Measurements from ENCODE around the gene SUSD3. TPM values are rescaled to one million over a fixed set of nuclear protein-coding genes. Genes with fewer than 3 reads are reported as not detected.
A peak's percentile ranks its signal among the peaks of the same experiment; 100 is the strongest.

Gene SUSD3
- total RNA-seq, 1 experiment from 2014 or later, result 9.0 TPM

DNA sequence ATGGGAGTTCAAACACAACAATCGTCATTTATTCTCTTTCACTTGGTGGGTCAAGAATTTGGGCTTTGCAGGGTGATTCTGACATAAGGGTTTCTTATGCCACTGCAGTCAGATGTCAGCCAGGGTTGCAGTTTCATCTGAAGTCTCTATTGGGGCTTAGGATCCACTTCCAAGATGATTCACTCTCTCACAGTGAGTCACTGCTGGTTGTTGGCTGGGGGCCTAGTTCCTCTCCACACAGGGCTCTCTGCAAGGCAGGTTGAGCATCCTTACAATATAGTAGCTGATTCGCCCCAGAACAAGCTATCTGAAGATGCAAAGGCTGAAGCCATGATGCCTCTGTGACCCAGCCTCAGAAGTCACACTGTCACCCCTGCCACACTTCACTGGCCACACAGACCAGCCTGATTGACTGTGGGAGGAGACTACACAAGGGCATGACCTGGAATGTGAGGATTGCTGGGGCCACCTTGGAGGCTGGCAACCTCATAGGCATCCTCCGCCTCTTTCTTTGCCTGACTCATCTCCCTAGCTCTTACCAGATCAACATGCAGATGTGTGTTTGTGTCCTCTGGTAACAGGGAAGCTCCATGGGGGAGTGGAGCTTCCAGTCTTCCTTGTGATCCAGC is 33.1 kb downstream of the SUSD3 start:
- WGBS (ENCODE audit: extremely low coverage, insufficient read length, low lambda C conversion rate), result no CpG with 5 or more reads among the region's 3 CpGs
- Histone ChIP-seq H4K5ac (ENCODE audit: insufficient read length, low read depth, low read length) (no peak overlapping the region), H3K4me1 (ENCODE audit: insufficient read depth, low read length) (no peaks in the 10 kb centered on the region; the same call in 1 of the 2 replicates), H3K79me2 (ENCODE audit: insufficient read depth, low read length) (no peaks in the 10 kb centered on the region), H3K23me2 (ENCODE audit: insufficient read length, low read depth, low read length, poor library complexity, severe bottlenecking) (peaks cover 4% of the 10 kb centered on the region), H3K4me2 (ENCODE audit: insufficient read depth, insufficient read length, low read length) (no peak overlapping the region), H3K18ac (ENCODE audit: insufficient read length, low read depth, low read length) (no peak overlapping the region), H2BK5ac (ENCODE audit: insufficient read length, low read length) (no peak overlapping the region), H2BK120ac (ENCODE audit: low read depth, low read length, poor library complexity, severe bottlenecking) (no peak overlapping the region), H4K91ac (ENCODE audit: insufficient read length, low read depth, low read length) (no peak overlapping the region), H2BK15ac (ENCODE audit: low read depth, low read length) (no peak overlapping the region), H3K14ac (ENCODE audit: insufficient read depth, low read length) (no peak overlapping the region), H3K27me3 (ENCODE audit: insufficient read depth, low read length) (no peaks in the 10 kb centered on the region), H3K23ac (ENCODE audit: insufficient read length, low read depth, low read length) (no peak overlapping the region), H2BK20ac (ENCODE audit: low read depth, low read length, poor library complexity, severe bottlenecking) (no peak overlapping the region), H3T11ph (ENCODE audit: low read length) (no peak overlapping the region), H3K79me1 (ENCODE audit: insufficient read depth, low read depth, low read length, poor library complexity, severe bottlenecking) (no peaks in the 10 kb centered on the region), H3K27ac (ENCODE audit: insufficient read length, low read depth, low read length) (no peak overlapping the region), H2AK5ac (ENCODE audit: insufficient read length, low read length) (no peak overlapping the region), H2BK12ac (ENCODE audit: insufficient read length, low read depth, low read length) (no peak overlapping the region), H3K9me3 (ENCODE audit: control insufficient read depth, low read depth, low read length) (no peaks in the 10 kb centered on the region), H2AFZ (ENCODE audit: low read length) (no peak overlapping the region), H4K20me1 (ENCODE audit: control insufficient read depth, insufficient read depth, insufficient read length) (peaks cover 3% of the 10 kb centered on the region), H4K8ac (replicated peaks; ENCODE audit: insufficient read length, low read depth, low read length) (no peak overlapping the region), H3K9ac (ENCODE audit: extremely low read depth, insufficient read length, low read length) (no peak overlapping the region), H3K4ac (ENCODE audit: low read depth, low read length) (no peak overlapping the region), H3K56ac (ENCODE audit: insufficient read length, low read depth, low read length) (no peak overlapping the region)
- Mint-ChIP-seq H3K4me3 (no peak overlapping the region), H3K36me3 (ENCODE audit: insufficient read depth in 1 of 3, low read depth in 3 of 3) (peaks cover 2 to 6% (median 2%) of the 10 kb centered on the region in 3 experiments; a peak in 5 of 7 replicates), H3K27me3 (ENCODE audit: low read depth) (no peaks in the 10 kb centered on the region; the same call in 1 of the 2 replicates), H3K9me3 (peaks cover 0 to 2% of the 10 kb centered on the region in 2 experiments; a peak in 3 of 5 replicates), H3K4me1 (peaks cover 9 to 11% of the 10 kb centered on the region in 2 experiments), H3K27ac (no peak overlapping the region)
- peak; percentile 24 for DNase-seq
- TF ChIP-seq CTCF (conservative IDR thresholded peaks at IDR 0.05), result no peak

Measured in H9 (cell line).